Esophagus (tissue), 2 donors: ENCODE data around the gene RBBP8NL. TPM values are rescaled to one million over a fixed set of nuclear protein-coding genes. Genes with fewer than 3 reads are reported as not detected.

Experiments
- H3K27ac ChIP-seq, 2 donors: one replicate each; pipeline ENCODE4 v1.5.1; 2013; ENCODE audit warnings: low read depth in 2 of 2, mild to moderate bottlenecking in 2 of 2, inconsistent platforms in 1 of 2, low read length in 1 of 2, moderate library complexity in 1 of 2
- H3K27me3 ChIP-seq, 2 donors: one replicate each; pipeline ENCODE4 v1.6.1; 2013; ENCODE audit warnings: low read length in 2 of 2, control low read depth in 1 of 2, mild to moderate bottlenecking in 1 of 2; ENCODE audit not compliant: insufficient read depth in 2 of 2, control insufficient read depth in 1 of 2
- H3K36me3 ChIP-seq, 2 donors: one replicate each; pipeline ENCODE4 v1.6.1; 2013; ENCODE audit warnings: low read length in 1 of 2; ENCODE audit not compliant: control insufficient read depth in 2 of 2, insufficient read depth in 2 of 2
- H3K4me1 ChIP-seq, 2 donors: one replicate each; pipeline ENCODE4 v1.6.1; 2013; ENCODE audit warnings: low read length in 1 of 2; ENCODE audit not compliant: control insufficient read depth in 2 of 2, insufficient read depth in 2 of 2
- H3K4me3 ChIP-seq, 2 donors: one replicate each; pipeline ENCODE4 v1.5.1; 2013; ENCODE audit warnings: low read length in 2 of 2, mild to moderate bottlenecking in 2 of 2, low read depth in 1 of 2, moderate library complexity in 1 of 2
- H3K9me3 ChIP-seq, 2 donors: one replicate each; pipeline ENCODE4 v1.6.1; 2013; ENCODE audit warnings: mild to moderate bottlenecking in 2 of 2, low read depth in 1 of 2, low read length in 1 of 2, moderate library complexity in 1 of 2; ENCODE audit not compliant: control insufficient read depth in 2 of 2, insufficient read depth in 1 of 2
- WGBS, 2 donors: extraction: QIAGEN DNeasy Blood & Tissue Kit; methylation state at CpG; one replicate each; pipeline ENCODE4 v1.1.7; 2013; 5-methylcytosine and 5-hydroxymethylcytosine counted together
- polyA plus RNA-seq, 2 donors: library from polyadenylated mRNA; stranded (reverse); fragments of 200-250 nt; gene quantifications; one replicate each; pipeline ENCODE4 v1.2.3, GENCODE V29; 2013
- donor health status: healthy with polysubstance abuse.
- donor health status: Bipolar disorder and iron deficiency.

RBBP8NL gene
- polyA plus RNA-seq, 2 donors, result 4.0 to 16.8 TPM

GRCh38 chr20:62396367-62397239 is 30.7 kb downstream of the RBBP8NL start:
- Histone ChIP-seq H3K4me3 (no peak overlapping the region), H3K9me3 (no peaks in the 10 kb centered on the region), H3K27ac (no peak overlapping the region), H3K27me3 (no peaks in the 10 kb centered on the region), H3K4me1 (no peaks in the 10 kb centered on the region), H3K36me3 (peaks cover 0 to 14% of the 10 kb centered on the region in 2 donors)
- 90% methylated on average over 34 to 35 of the region's 35 CpGs for WGBS, 2 donors

GRCh38 chr20:62395311-62396242 is 31.8 kb downstream of the RBBP8NL start:
- Histone ChIP-seq H3K4me1 (no peaks in the 10 kb centered on the region), H3K27me3 (no peaks in the 10 kb centered on the region), H3K9me3 (no peaks in the 10 kb centered on the region), H3K36me3 (peaks cover 0 to 22% of the 10 kb centered on the region in 2 donors), H3K4me3 (no peak overlapping the region), H3K27ac (no peak overlapping the region)
- WGBS, 2 donors, result 81 to 85% methylated on average over 27 of the region's 27 CpGs

- peaks cover 0 to 22% of the 10 kb centered on the region in 2 donors for H3K36me3 ChIP-seq
These were observed 32.8 kb downstream of the RBBP8NL start for GRCh38 chr20:62394248-62395245.

GRCh38 chr20:62393830-62394229 is 33.5 kb downstream of the RBBP8NL start:
- Histone ChIP-seq H3K4me3 (no peak overlapping the region), H3K36me3 (peaks cover 2 to 24% of the 10 kb centered on the region in 2 donors), H3K27me3 (no peaks in the 10 kb centered on the region), H3K9me3 (no peaks in the 10 kb centered on the region), H3K4me1 (no peaks in the 10 kb centered on the region), H3K27ac (no peak overlapping the region)
- WGBS, 2 donors, result 86 to 91% methylated on average over 24 of the region's 24 CpGs

More at GRCh38 chr20:62394248-62395245, 32.8 kb downstream of the RBBP8NL start:
- Histone ChIP-seq H3K4me1 (no peaks in the 10 kb centered on the region), H3K27ac (no peak overlapping the region), H3K9me3 (no peaks in the 10 kb centered on the region), H3K4me3 (no peak overlapping the region), H3K27me3 (no peaks in the 10 kb centered on the region)
- WGBS, 2 donors, result 92% methylated on average over 43 to 44 of the region's 44 CpGs

- H3K9me3 ChIP-seq, result no peaks in the 10 kb centered on the region
- H3K4me1 ChIP-seq, result no peaks in the 10 kb centered on the region
- H3K27me3 ChIP-seq, result no peaks in the 10 kb centered on the region
- WGBS, 2 donors, result 81% methylated on average over 12 of the region's 12 CpGs
- H3K4me3 ChIP-seq, result no peak overlapping the region
- no peak overlapping the region for H3K27ac ChIP-seq
- H3K36me3 ChIP-seq, result peaks cover 2 to 24% of the 10 kb centered on the region in 2 donors
These were observed 34.0 kb downstream of the RBBP8NL start for GRCh38 chr20:62393335-62393665.

- Histone ChIP-seq H3K36me3 (peaks cover 2 to 24% of the 10 kb centered on the region in 2 donors), H3K9me3 (no peaks in the 10 kb centered on the region), H3K27ac (no peak overlapping the region), H3K4me1 (peaks cover 0 to 3% of the 10 kb centered on the region in 2 donors), H3K27me3 (no peaks in the 10 kb centered on the region), H3K4me3 (no peak overlapping the region)
- WGBS, 2 donors, result 83 to 84% methylated on average over 21 of the region's 21 CpGs
These were observed 34.6 kb downstream of the RBBP8NL start for GRCh38 chr20:62392621-62393334.

- WGBS, 2 donors, result 89% methylated on average over 10 of the region's 10 CpGs
These were observed 35.3 kb downstream of the RBBP8NL start for GRCh38 chr20:62392077-62392418.

GRCh38 chr20:62391165-62392076 is 35.9 kb downstream of the RBBP8NL start:
- Histone ChIP-seq H3K9me3 (no peaks in the 10 kb centered on the region), H3K4me3 (no peak overlapping the region), H3K27me3 (no peaks in the 10 kb centered on the region), H3K36me3 (peaks cover 2 to 24% of the 10 kb centered on the region in 2 donors), H3K27ac (no peak overlapping the region), H3K4me1 (peaks cover 0 to 7% of the 10 kb centered on the region in 2 donors)
- WGBS, 2 donors, result 84 to 87% methylated on average over 43 to 44 of the region's 44 CpGs

More at GRCh38 chr20:62392077-62392418, 35.3 kb downstream of the RBBP8NL start:
- no peak overlapping the region for H3K4me3 ChIP-seq
- H3K36me3 ChIP-seq, result peaks cover 2 to 24% of the 10 kb centered on the region in 2 donors
- no peak overlapping the region for H3K27ac ChIP-seq
- H3K9me3 ChIP-seq, result no peaks in the 10 kb centered on the region
- H3K27me3 ChIP-seq, result no peaks in the 10 kb centered on the region
- H3K4me1 ChIP-seq, result peaks cover 0 to 7% of the 10 kb centered on the region in 2 donors
